Caco-2 (cell line): ENCODE measurements around the gene BEND3. TPM values are rescaled to one million over a fixed set of nuclear protein-coding genes. Genes with fewer than 3 reads are reported as not detected.
A peak's percentile ranks its signal among the peaks of the same experiment; 100 is the strongest.
"Not testable (repeated sequence)": the region's sequence is repeated elsewhere in the genome, so short reads cannot be mapped to it uniquely, and the experiment has no call there.

Source experiments
- Bru-seq: library from RNA; stranded (reverse); fragments of 400-500 nt; gene quantifications from one replicate; lab custom pipeline; 2021; lab: Mats Ljungman, UMichigan
- BruChase-seq, 2 experiments: library from RNA; stranded (reverse); fragments of 400-500 nt; gene quantifications; one replicate each; lab custom pipeline; 2021; lab: Mats Ljungman, UMichigan
- BruUV-seq: library from RNA; stranded (reverse); fragments of 400-500 nt; replicated peaks from 2 replicates; lab custom pipeline; 2021; lab: Mats Ljungman, UMichigan
- CTCF ChIA-PET: fragments of 300-600 bp; sonication (Branson Sonifier 250); formaldehyde crosslinking; loops from one replicate; lab custom pipeline; 2022; ENCODE audit warnings: antibody characterized with exemption; lab: Charles Lee
- POLR2A ChIA-PET: fragments of 300-600 bp; sonication (Branson Sonifier 250); formaldehyde crosslinking; loops from one replicate; lab custom pipeline; 2022; ENCODE audit warnings: antibody characterized with exemption; lab: Charles Lee
- DNase-seq, 2 experiments: peaks; one replicate each; pipeline versions ENCODE4 v3.0.0 to v3.0.0-alpha.2; 2020 to 2022
- H3K27me3 ChIP-seq: replicated peaks from 2 replicates; pipeline ENCODE4 v1.6.0; 2011; ENCODE audit warnings: low read length; ENCODE audit not compliant: control insufficient read depth, insufficient read depth
- H3K36me3 ChIP-seq: 2 replicates; pipeline ENCODE4 v1.5.1; 2011; ENCODE audit warnings: low read length; ENCODE audit not compliant: control insufficient read depth, insufficient read depth
- H3K4me1 ChIP-seq: fragments of 250-450 bp; sonication (Bioruptor Pico); 2 replicates; pipeline ENCODE4 v1.5.1; 2020; ENCODE audit warnings: mild to moderate bottlenecking
- H3K4me3 ChIP-seq: 2 replicates; pipeline ENCODE4 v1.5.1; 2011; ENCODE audit warnings: low read depth, mild to moderate bottlenecking, control low read depth, low read length
- H3K9me3 ChIP-seq: fragments of 250-450 bp; sonication (Bioruptor Pico); 2 replicates; pipeline ENCODE4 v1.5.1; 2020; ENCODE audit warnings: mild to moderate bottlenecking, moderate library complexity
- H3K27ac Mint-ChIP-seq: one replicate; pipeline ENCODE4 v1.8.0; 2022; ENCODE audit warnings: mixed read lengths; ENCODE audit not compliant: unreplicated experiment
- H3K27me3 Mint-ChIP-seq: one replicate; pipeline ENCODE4 v1.8.0; 2022; ENCODE audit warnings: mixed read lengths; ENCODE audit not compliant: insufficient read depth, unreplicated experiment
- H3K36me3 Mint-ChIP-seq: one replicate; pipeline ENCODE4 v1.8.0; 2022; ENCODE audit warnings: mild to moderate bottlenecking, mixed read lengths; ENCODE audit not compliant: insufficient read depth, unreplicated experiment
- H3K4me1 Mint-ChIP-seq: one replicate; pipeline ENCODE4 v1.8.0; 2022; ENCODE audit warnings: low read depth, mixed read lengths; ENCODE audit not compliant: unreplicated experiment
- H3K4me3 Mint-ChIP-seq: one replicate; pipeline ENCODE4 v1.8.0; 2022; ENCODE audit warnings: mild to moderate bottlenecking, moderate library complexity, mixed read lengths; ENCODE audit not compliant: unreplicated experiment
- H3K9me3 Mint-ChIP-seq: one replicate; pipeline ENCODE4 v1.8.0; 2022; ENCODE audit warnings: mixed read lengths; ENCODE audit not compliant: unreplicated experiment
- CTCF ChIP-seq, 2 experiments: fragments of 200-600 bp in 1 of 2; IDR thresholded peaks; 1 replicate in 1 of 2; 2 replicates in 1 of 2; pipeline versions ENCODE4 v1.5.1 to v1.8.0; 2011 to 2022; ENCODE audit warnings: antibody characterized with exemption in 1 of 2, control low read depth in 1 of 2, inconsistent platforms in 1 of 2, low read depth in 1 of 2, low read length in 1 of 2, mild to moderate bottlenecking in 1 of 2, moderate library complexity in 1 of 2; ENCODE audit not compliant: insufficient read depth in 1 of 2, severe bottlenecking in 1 of 2, unreplicated experiment in 1 of 2
- intact Hi-C: fragments of 100-400 bp; cut with micrococcal nuclease; formaldehyde crosslinking; loops from one replicate; pipeline ENCODE4 v1.10.0; 2022; ENCODE audit not compliant: unreplicated experiment
- long read RNA-seq: library from polyadenylated mRNA; stranded (forward); transcript quantifications from one replicate; pipeline ENCODE4 v2.0.0, GENCODE V29; 2022
- total RNA-seq: library from RNA; stranded (reverse); gene quantifications from 2 replicates; pipeline ENCODE4 v1.2.3, GENCODE V29; 2022

The BEND3 gene
- total RNA-seq = 8.3 and 9.0 TPM in 2 replicates
- Bru-seq, nascent RNA = percentile 54 among the genes with signal in this experiment
- percentile 63 among the genes with signal in this experiment for BruChase-seq, experiment 1, labeled RNA remaining after a 2-hour chase
- percentile 62 among the genes with signal in this experiment for BruChase-seq, experiment 2, labeled RNA remaining after a 6-hour chase
- long read RNA-seq, full-length matches to known transcripts = 1 of 6 reads
- long read RNA-seq, partial matches to known transcripts = 0 of 6 reads
- long read RNA-seq, other reads (novel, unspliced or antisense) = 5 of 6 reads

- POLR2A ChIA-PET = interaction anchor here (0.5 to 1.3 kb wide), 5 partner anchors 33 to 843 kb away, joined by 3 to 5 read pairs (median 4); partner anchors contain the start of genes PDSS2 and SEC63
- intact Hi-C loops = loop anchor here (1.0 to 2.0 kb wide), 2 partner anchors 38 to 87 kb away; partner anchors contain the start of gene MTRES1
- peak within 1 kb of the TSS; percentile 82 for H3K4me3 Mint-ChIP-seq
- H3K4me1 Mint-ChIP-seq = peaks cover 6% of the 10 kb centered on the region
- Histone ChIP-seq H3K9me3 (no peaks in the 10 kb centered on the region), H3K4me3 (peak within 1 kb of the TSS; percentile 84), H3K4me1 (peaks cover 7% of the 10 kb centered on the region; the same call in 1 of the 2 replicates), H3K27me3 (no peaks in the 10 kb centered on the region), H3K36me3 (no peaks in the 10 kb centered on the region; the same call in 1 of the 2 replicates)
- no peak for TF ChIP-seq CTCF (IDR thresholded peaks at IDR 0.05; ENCODE audit: insufficient read depth in 1 of 2, low read depth in 1 of 2, low read length in 1 of 2, severe bottlenecking in 1 of 2, unreplicated experiment in 1 of 2)
- DNase-seq = peak; percentile 42 to 64
- CTCF ChIA-PET = interaction anchor here (1.2 kb wide), 1 partner anchor 23 kb away, joined by 3 read pairs; no protein-coding TSS in a partner anchor
- H3K27me3 Mint-ChIP-seq = no peaks in the 10 kb centered on the region
- H3K27ac Mint-ChIP-seq = peak within 1 kb of the TSS; percentile 67
- H3K36me3 Mint-ChIP-seq = no peaks in the 10 kb centered on the region
- no peaks in the 10 kb centered on the region for H3K9me3 Mint-ChIP-seq
- no TSS peak for BruUV-seq
These were observed at the start of gene BEND3 for GRCh38 chr6:107114926-107115694. BEND3 (minus strand) TSS chr6:107115515; CDS start chr6:107099285, 16,230 bp downstream.

- BruUV-seq = not testable (repeated sequence)
These were observed 49.0 kb upstream of the BEND3 start for GRCh38 chr6:107164299-107164698.

GRCh38 chr6:107161521-107161920, 46.2 kb upstream of the BEND3 start:
- no peak for DNase-seq
- Mint-ChIP-seq H3K36me3 (no peaks in the 10 kb centered on the region), H3K4me3 (no peak overlapping the region), H3K27ac (no peak overlapping the region), H3K4me1 (peaks cover 7% of the 10 kb centered on the region), H3K9me3 (no peaks in the 10 kb centered on the region), H3K27me3 (no peaks in the 10 kb centered on the region)
- BruUV-seq = no TSS peak
- H3K36me3 ChIP-seq = no peaks in the 10 kb centered on the region
- H3K27me3 ChIP-seq = no peaks in the 10 kb centered on the region
- no peak overlapping the region for H3K4me3 ChIP-seq
- TF ChIP-seq CTCF (IDR thresholded peaks at IDR 0.05; ENCODE audit: insufficient read depth in 1 of 2, low read depth in 1 of 2, low read length in 1 of 2, severe bottlenecking in 1 of 2, unreplicated experiment in 1 of 2) = no peak
- ChIA-PET POLR2A (no interaction called here), CTCF (no interaction called here)
- H3K9me3 ChIP-seq = no peaks in the 10 kb centered on the region
- peaks cover 5% of the 10 kb centered on the region for H3K4me1 ChIP-seq
- intact Hi-C loops = no loop called here

More at GRCh38 chr6:107164299-107164698, 49.0 kb upstream of the BEND3 start:
- DNase-seq, H3K4me1 ChIP-seq, H3K36me3 ChIP-seq, H3K4me3 Mint-ChIP-seq, H3K4me1 Mint-ChIP-seq, POLR2A ChIA-PET, H3K27me3 Mint-ChIP-seq, H3K9me3 Mint-ChIP-seq, H3K4me3 ChIP-seq, H3K9me3 ChIP-seq, H3K36me3 Mint-ChIP-seq, intact Hi-C loops, H3K27ac Mint-ChIP-seq, CTCF ChIA-PET, H3K27me3 ChIP-seq: not testable (repeated sequence)
